WI38 (cell line): Measurements from ENCODE around the gene HID1.

Experiments used
- H3K4me3 ChIP-seq: 2 replicates; pipeline ENCODE4 v1.5.1; 2011; ENCODE audit warnings: low read depth, mild to moderate bottlenecking, control low read depth, low read length
- CTCF ChIP-seq: IDR thresholded peaks from 2 replicates; pipeline ENCODE4 v1.5.1; 2012; ENCODE audit warnings: low read depth, mild to moderate bottlenecking, control low read depth, low read length

HID1 gene

GRCh38 chr17:75005291-75005690 is 32.7 kb upstream of the HID1 start:
- no peak for TF ChIP-seq CTCF
- H3K4me3 ChIP-seq = no peak overlapping the region

GRCh38 chr17:75004371-75004770 is 31.8 kb upstream of the HID1 start:
- TF ChIP-seq CTCF = no peak
- no peak overlapping the region for H3K4me3 ChIP-seq

GRCh38 chr17:75003957-75004355 is 31.4 kb upstream of the HID1 start:
- H3K4me3 ChIP-seq = no peak overlapping the region
- no peak for TF ChIP-seq CTCF

- H3K4me3 ChIP-seq = no peak overlapping the region
- no peak for TF ChIP-seq CTCF
Measured at GRCh38 chr17:75003070-75003956, 30.8 kb upstream of the HID1 start.

GRCh38 chr17:75001915-75002843 is 29.6 kb upstream of the HID1 start:
- H3K4me3 ChIP-seq = no peak overlapping the region
- TF ChIP-seq CTCF = no peak

- no peak for TF ChIP-seq CTCF
- H3K4me3 ChIP-seq = no peak overlapping the region
Measured at GRCh38 chr17:74999523-74999922, 27.0 kb upstream of the HID1 start.
